HG02623 (cell line): ENCODE measurements around the gene BAZ2A.
A peak's percentile ranks its signal among the peaks of the same experiment; 100 is the strongest.
"Not testable (repeated sequence)": the region's sequence is repeated elsewhere in the genome, so short reads cannot be mapped to it uniquely, and the experiment has no call there.

Source experiments
- ATAC-seq: cut with Tn5 transposase; IDR thresholded peaks from one replicate; pipeline ENCODE4 v1.9.1; 2021; ENCODE audit warnings: moderate library complexity; ENCODE audit not compliant: unreplicated experiment

The BAZ2A gene

DNA sequence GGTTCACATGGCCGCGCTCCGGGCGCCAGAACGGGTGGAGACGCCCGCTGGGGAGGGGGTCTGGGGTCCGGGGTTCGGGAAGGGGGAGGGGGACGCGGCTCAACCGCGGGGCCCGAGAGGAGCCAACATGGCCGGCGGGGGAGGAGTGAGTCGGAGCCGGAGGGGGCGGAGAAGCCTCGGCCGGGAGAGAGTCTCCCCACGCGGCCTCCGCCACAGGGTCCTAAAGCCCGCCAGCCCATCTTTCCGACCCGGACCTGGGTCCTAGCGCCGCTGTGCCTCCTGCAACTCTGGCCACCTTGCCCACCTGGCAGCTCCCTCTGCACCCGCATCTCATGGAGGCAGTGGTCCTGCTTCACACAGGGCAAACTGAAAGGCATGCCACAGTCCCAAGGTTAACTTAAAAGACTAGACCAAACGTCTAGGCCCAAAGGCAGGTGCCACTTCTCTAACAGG, at the start of gene BAZ2A:
Gene BAZ2A (minus strand): TSS at position 147 of the 453 bp plus-strand sequence. CDS start 12,796 bp downstream, outside the sequence.
- ATAC-seq, result peak; percentile 42

DNA sequence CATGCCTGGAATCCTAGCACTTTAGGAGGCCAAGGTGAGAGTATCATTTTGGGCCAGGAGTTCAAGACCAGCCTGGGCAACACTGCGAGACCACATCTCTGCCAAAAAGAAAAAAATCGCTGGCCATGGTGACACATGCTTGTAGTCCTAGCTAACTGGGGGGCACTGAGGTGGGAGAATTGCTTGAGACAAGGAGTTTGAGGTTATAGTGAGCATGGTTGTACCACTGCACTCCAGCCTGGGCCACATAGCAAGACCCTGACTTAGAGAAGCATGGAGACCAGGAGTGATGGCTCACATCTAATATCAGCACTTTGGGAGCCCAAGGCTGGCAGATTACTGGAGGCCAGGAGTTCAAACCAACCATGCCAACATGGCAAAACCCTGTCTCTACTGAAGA, 48.7 kb upstream of the BAZ2A start:
- ATAC-seq, result no peak

DNA sequence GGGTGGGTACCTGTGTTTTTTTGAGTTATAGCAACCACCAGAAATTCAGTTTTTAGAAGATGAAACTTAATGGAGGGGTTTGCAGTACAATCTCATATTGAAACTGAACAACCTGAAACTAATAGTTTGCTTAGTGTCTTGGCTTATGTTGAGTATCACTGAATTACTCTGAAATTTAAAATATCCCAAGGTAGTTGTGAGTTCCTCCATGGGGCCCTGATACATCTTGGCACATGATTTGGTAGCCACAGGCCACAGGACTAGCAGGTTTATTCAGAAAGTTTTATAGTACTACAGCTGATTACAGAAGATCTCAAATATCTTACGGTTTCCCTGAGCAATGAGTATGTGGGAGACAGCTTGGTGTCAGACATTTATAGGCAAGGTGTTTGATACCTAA, 47.6 kb upstream of the BAZ2A start:
- no peak for ATAC-seq

DNA sequence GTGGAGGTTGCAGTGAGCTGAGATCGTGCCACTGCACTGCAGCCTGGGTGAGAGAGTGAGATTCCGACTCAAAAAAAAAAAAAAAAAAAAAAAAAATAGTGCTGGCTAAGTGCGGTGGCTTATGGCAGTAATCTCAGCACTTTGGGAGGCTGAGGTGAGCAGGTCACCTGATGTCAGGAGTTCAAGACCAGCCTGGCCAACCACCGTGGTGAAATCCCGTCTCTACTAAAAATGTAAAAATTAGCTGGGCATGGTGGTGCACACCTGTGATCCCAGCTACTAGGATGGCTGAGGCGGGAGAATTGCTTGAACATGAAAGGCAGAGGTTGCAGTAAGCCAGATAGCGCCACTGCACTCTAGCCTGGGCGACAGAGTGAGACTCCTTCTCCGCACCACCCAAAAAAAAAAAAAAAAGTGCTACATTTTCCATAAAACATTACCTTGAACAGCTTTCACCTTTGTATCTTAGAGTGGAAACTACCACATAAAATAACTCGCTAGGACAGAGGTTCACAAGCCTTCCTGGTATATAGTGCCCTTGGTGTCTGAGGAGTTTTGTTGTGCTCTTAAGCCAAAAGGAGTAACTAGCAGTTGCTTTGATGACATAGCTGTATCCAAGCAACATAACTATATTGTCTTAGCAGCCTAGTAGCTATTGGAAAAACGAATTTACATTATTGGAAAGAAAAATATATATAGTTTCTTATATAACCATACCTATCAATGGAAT, 46.9 kb upstream of the BAZ2A start:
- no peak for ATAC-seq

DNA sequence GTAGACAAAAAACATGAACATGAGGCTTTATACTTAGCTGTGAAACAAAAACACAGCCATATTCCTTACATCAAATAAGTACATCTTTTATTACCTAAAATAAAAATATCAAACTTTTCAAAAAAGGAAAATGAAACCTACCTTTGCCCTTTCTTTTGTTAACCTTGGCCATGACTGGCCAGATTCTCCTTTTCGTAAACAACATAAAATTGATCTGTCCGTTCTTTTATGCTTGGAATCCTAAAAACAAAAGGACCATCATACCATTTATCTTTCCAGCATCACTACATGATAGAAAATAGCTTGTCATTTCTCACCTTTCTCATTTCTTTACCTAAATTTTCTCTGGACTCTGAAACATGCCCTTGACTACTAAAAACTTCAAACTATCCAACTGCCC, 41.5 kb upstream of the BAZ2A start:
- no peak for ATAC-seq

DNA sequence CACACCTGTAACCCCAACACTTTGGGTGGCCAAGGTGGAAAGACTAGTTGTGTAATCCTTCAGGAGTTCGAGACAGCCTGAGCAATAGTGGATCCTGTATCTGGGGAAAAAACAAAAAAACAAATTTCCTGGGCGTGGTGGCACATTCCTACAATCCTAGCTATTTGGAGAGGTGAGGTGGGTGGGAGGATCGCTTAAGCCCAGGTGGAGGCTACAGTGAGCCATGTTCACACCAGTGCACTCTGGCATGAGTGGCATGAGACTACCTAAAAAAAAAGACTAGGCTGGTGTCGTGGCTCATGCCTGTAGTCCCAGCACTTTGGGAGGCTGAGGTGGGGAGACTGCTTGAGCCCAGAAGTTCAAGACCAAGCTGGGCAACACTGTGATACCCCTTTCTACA, 40.7 kb upstream of the BAZ2A start:
- no peak for ATAC-seq

DNA sequence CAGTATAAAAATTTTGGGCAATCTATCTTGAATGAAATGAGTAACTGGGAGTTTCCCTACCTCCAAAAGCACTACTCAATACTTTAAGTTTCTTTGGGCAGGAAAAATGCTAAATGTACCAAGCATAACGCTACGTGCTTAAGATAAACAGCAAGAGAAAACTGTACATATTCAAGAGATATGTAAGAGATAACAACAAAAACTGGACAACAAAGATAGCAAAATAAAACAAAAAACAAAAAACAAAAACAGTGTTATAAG, 38.0 kb upstream of the BAZ2A start:
- no peak for ATAC-seq

DNA sequence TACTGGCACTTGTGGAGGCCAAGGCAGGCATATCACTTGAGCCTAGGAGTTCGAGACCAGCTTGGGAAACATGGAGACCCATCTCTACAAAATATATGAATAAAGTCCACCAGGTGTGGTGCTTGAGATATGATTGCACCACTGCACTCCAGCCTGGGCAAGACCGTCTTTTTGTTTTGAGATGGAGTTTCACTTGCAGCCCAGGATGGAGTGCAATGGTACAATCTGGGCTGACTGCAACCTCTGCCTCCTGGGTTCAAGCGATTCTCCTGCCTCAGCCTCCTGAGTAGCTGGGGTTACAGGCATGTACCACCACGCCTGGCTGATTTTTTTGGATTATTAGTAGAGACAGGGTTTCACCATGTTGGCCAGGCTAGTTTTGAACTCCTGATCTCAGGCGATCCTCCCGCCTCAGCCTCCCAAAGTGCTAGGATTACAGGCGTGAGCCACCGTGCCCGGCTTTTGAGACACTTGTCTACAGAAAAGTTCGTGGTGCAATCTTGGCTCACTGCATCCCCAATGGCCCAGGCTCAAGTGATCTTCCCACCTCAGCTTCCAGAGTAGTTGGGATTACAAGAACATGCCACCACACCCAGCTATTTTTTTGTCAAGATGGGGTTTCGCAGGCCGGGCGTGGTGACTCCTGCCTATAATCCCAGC, 32.0 kb upstream of the BAZ2A start:
- ATAC-seq, result no peak

DNA sequence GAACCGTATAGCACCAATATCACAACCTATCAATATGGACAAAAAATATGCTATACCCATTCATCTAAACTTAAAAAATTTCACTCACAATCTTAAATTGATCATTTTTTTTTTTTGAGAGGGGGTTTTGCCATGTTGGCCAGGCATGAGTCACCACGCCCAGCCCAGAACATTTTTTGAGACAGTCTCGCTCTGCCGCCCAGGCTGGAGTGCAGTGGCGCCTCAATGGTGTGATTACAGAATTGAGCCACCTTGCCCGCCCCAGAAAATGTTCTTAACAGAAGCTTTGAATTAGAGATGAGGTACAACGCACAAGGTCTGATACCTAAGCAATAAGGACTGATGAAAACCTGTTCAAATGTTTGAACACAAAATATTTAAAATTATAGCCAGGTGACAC, 31.4 kb upstream of the BAZ2A start:
- ATAC-seq, result no peak

DNA sequence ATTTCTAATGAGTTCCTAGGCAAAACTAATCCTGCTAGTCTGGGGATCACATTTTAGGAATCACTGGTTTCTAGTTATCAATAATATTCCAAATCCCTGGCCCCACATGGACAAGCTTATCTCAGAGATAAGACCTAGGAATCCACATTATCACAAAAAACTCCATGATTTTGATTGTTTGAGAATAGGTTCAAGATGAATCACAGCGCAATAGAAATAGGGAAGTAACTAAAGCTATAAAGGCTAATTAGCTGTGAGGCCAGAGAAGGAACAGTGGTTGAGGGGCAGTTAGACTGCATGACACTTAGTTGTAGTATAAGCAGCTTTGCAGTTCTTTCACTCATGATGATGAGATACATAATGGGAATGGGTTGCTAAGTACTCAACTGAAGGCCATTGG, 28.8 kb upstream of the BAZ2A start:
- no peak for ATAC-seq

DNA sequence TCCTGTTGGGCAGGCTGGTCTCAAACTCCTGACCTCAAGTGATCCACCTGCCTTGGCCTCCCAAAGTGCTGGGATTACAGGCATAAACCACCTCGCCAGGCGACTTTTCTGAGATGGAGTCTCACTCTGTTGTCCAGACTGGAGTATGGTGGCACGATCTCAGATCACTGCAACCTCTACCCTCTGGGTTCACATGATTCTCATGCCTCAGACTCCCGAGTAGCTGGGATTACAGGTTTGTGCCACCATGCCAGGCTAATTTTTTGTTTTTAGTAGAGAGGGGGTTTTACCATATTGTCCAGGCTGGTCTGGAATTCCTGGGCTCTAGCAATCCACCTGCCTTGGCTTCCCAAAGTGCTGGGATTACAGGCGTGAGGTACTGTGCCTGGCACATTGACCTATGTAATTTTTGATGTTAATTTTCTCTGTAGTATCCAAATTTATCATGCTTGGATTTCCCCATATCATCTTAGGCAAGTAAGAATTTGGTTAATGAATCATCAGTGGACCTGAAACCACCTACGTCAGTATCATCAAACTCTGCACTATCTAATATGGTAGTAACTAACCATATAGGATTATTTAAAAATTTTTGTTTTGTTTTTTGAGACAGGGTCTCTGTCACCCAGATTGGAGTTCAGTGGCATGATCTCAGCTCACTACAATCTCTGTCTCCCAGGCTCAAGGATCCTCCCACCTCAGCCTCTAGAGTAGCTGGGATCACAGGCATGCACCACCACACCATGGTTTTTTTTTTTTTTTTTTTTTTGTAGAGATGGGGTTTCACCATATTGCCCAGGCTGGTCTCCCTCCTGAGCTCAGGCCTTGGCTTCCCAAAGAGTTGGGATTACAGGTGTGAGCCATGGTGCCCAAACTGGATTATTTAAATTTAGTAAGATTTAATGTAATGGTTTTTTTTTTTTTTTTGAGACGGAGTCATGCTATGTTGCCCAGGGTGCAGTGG, 27.6 kb upstream of the BAZ2A start:
- no peak for ATAC-seq

DNA sequence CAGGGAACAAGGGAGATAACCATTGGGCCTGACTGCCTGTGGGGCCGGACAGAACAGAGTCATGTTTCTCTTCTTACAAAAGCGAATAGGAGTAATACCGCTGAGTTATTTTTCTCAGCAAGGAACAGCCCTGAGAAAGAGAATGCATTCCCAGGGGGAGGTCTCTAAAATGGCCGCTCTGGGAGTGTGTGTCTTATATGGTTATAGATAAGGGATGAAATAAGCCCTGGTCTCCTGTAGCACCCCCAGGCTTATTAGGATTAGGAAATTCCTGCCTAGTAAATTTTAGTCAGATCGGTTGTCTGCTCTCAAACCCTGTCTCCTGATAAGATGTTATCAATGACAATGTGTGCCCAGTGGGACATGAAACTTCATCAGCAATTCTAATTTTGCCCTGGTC, 23.7 kb upstream of the BAZ2A start:
- ATAC-seq, result not testable (repeated sequence)

DNA sequence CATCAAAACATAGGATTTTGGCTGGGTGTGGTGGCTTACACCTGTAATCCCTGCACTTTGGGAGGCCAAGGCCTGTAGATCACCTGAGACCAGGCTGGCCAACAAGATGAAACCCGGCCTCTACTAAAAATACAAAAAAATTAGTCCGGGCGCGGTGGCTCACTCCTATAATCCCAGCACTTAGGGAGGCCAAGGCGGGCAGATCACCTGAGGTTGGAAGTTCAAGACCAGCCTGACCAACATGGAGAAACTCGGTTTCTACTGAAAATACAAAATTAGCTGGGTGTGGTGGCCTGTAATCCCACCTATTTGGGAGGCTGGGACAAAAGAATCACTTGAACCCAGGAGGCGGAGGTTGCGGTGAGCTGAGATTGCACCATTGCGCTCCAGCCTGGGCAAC, 17.9 kb upstream of the BAZ2A start:
- ATAC-seq, result not testable (repeated sequence)

DNA sequence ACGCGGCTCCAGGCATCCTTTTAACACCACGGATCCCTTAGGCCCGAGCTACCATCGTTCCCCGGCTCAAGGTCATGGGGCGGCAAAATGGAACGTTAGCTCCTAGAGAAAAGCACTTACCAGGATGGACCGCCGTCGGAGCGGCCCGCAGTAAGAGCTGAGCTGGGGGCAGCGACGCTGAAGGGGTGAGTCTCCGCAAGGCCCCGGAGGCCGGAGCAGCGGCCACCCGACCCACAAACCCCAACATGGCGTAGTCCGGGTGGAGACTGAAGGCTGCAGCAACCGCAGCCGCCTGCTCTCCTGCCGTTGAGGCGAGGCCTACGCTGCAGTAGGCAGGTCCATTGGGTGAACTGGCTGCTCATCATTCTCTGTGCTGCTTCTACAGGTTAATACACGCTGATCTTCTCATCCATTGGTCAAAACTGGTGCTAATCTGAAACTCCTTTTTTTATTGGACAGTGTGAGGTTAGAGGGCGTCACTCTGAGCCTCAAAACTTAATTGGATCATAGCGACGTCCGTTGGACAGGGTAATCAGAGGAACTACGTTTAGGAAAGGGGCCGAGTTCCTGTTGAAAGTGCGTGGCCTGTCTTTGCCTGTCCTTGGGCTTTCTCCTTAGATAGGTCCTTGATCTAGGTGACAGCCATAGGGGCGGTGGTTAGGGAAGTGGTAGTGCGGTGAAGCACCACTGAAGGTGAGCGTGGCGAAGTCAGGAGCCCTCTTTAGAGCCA, 15.8 kb upstream of the BAZ2A start, which contains the start of gene ATP5F1B:
Gene ATP5F1B (minus strand): TSS at position 268 of the 730 bp plus-strand sequence. CDS start 21 bp downstream, at position 247.
- peak; percentile 99 for ATAC-seq

DNA sequence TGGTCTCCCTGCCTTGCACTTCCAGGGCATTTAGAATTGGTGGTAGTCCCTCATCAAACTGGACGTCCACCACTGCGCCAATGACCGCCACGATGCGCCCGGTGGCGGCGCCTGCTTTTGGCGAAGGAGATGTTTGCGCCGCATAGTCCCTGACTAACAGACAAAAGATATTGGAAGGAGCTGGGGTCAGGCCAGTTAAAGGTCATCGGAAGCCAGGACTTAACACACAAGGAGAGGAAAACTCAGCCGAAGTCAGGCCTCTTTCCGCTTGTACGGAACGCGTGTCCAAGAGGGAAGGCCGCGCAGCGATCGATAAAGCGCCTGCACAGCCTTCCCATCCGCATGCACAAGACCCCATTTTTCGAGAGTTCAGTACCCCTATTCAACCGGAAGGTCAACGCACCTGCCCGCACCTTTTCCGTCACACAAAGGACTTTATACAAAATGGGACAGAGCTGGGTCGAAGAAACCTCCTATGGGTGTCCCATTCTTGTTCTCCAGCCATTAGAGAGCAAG, 15.1 kb upstream of the BAZ2A start:
- ATAC-seq, result no peak

DNA sequence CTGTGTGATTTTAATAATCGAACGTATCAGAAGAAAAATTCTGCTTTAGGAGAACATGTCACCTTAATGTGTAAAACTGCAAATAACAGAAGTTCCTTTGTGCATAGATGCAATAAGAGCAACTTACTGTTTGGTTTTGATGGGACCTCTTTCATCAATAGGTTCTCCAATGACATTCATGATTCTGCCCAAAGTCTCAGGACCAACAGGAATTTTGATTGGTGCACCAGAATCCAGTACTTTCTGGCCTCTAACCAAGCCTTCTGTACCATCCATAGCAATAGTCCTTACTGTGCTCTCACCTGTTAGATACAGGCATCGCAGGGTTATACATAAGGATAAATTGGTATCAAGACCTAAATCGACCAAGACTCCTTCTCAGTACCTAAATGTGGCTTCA, 14.5 kb upstream of the BAZ2A start:
- no peak for ATAC-seq

DNA sequence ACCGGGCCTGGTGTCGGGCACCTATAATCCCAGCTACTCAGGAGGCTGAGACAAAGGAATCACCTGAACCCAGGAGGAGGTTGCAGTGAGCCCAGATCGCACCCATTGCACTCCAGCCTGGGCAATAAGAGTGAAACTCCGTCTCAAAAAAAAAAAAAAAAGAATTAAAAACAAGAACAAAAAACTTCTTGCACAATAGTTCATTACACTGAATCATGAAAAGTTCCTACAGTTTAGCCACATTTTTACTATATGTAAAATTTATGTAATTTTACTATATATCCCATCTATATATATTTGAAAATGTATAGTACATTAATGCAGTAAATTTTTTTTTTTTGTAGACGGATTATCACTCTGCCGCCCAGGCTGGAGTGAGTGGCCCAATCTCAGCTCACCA, 11.1 kb upstream of the BAZ2A start:
- ATAC-seq, result no peak

DNA sequence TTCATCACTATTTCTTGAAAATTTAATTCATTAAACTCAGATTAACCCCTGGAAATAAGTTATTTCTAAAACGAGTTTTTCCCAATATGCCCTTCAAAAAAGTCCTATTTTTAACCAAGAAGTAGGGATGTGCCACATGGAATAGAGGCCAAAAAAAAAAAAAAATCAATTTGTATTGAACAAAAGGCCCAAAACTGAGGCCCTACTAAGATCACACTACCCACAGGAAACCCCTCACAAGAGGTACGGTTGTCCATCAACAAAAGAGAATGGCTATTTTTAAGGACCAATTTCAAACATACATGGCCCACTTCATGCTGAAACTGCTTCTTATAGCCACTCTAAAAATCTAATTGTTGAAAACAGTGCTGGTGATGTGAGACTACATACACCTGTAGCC, 7.5 kb upstream of the BAZ2A start:
- ATAC-seq, result no peak

DNA sequence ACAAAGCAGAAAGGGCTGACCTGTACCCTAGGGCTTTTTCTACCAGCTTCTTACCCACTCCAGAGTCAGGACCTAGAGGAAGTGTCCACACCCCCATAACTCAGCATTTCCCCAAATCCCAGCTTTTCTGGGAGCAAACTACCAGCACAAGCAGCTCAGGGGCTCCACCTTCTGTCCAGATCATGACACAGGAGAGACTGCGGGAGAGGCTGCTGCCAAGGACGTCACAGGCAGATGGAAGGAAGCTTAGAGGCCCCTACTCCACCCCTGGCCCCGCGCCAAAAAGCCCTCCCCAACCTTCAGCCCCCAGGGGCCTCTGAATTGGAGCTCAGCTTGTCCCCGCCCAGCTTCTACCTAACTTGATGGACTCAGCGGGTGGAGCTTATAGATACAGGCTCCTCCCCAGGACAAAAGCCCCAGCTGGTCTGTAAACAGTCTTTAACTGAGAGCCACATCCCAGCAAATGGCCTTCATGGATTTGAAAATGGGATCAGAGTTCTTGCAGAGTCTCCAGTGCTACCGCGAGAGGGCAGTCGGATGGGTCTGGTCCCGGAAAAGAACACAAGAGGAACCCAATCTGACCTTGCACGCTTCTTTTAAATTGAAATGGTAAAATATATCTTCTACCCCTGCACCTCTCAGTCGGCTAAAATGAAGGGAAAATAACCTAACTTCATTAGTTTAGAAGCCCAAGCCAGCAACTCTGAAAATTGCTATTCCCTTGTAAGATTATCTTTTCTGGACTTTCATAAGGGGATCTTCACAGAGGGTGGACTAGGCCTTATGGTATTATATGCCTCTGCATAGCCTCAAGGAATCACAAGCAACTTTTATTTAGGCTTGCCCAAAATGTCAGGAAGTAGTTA, 6.8 kb upstream of the BAZ2A start:
- peak; percentile 40 for ATAC-seq
